GM12891 (cell line): ENCODE results near the gene FBXO33.

Experiments used
- PAX5 ChIP-seq: IDR thresholded peaks from 2 replicates; pipeline ENCODE4 v1.6.1; 2011; ENCODE audit warnings: low read length, moderate library complexity, mild to moderate bottlenecking; ENCODE audit not compliant: insufficient read depth, severe bottlenecking
- POLR2A ChIP-seq: IDR thresholded peaks from 2 replicates; pipeline ENCODE4 v1.6.1; 2011; ENCODE audit warnings: low read depth, low read length, control low read depth
- POLR2AphosphoS5 ChIP-seq: IDR thresholded peaks from 2 replicates; pipeline ENCODE4 v1.6.1; 2011; ENCODE audit warnings: low read depth, low read length, control low read depth
- POU2F2 ChIP-seq: IDR thresholded peaks from 2 replicates; pipeline ENCODE4 v1.6.1; 2011; ENCODE audit warnings: low read depth, mild to moderate bottlenecking, control low read depth, low read length, moderate library complexity

DNA sequence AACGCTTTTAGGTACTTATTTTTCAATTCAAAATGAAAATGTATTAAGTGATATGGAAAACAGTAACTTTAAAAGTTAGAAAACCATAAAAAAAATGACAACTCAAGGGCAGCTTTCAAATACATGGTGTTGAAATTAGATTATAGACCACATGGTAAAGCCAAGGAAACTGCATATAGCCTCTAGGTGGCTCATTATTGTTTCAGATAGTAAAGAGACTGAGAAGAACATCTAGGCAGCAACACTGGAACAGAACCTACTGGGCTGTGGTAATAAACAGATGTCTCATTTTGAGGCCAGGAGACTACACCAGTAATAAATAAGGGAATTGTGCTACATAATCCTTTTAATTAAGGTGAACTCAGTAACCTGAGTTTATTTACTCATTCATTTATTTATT lies 13.0 kb downstream of the FBXO33 start:
- TF ChIP-seq POLR2A (no peak), PAX5 (no peak), POLR2AphosphoS5 (no peak), POU2F2 (no peak)
